Adrenal gland (tissue), 5 donors: ENCODE results near the gene FKTN.

Source experiments
- CTCF ChIP-seq, 6 experiments: fragments of 450-650 bp in 4 of 6; fragments of 200-600 bp in 2 of 6; sonication (generic) in 1 of 6; IDR thresholded peaks; 1 replicate in 5 of 6; 2 replicates in 1 of 6; pipeline versions ENCODE4 v1.5.1 to v1.8.0; 2016 to 2021; ENCODE audit warnings: antibody characterized with exemption in 6 of 6, mild to moderate bottlenecking in 2 of 6, moderate library complexity in 1 of 6
- POLR2A ChIP-seq, 2 donors: fragments of 450-650 bp; IDR thresholded peaks; one replicate each; pipeline ENCODE4 v1.6.1; 2017; ENCODE audit warnings: antibody characterized with exemption in 2 of 2, mild to moderate bottlenecking in 2 of 2, moderate library complexity in 1 of 2
- donor health status: DM: no; HTN: no; CAD: no.

- no peak for TF ChIP-seq CTCF (IDR thresholded peaks at IDR 0.05)
- TF ChIP-seq POLR2A (IDR thresholded peaks at IDR 0.05), result no peak
Measured at GRCh38 chr9:105633411-105633810, 75.5 kb downstream of the FKTN start.
